Measurements from ENCODE around the gene ADPRHL1.

GRCh38 chr13:113371061-113371460 lies 82.2 kb downstream of the ADPRHL1 start:
- TF ChIP-seq CTCF (IDR thresholded peaks at IDR 0.05), result no peak
- no peak for TF ChIP-seq POLR2A (IDR thresholded peaks at IDR 0.05)

All from Peyer's patch (tissue), 4 donors.